Heart left ventricle (tissue), 16 donors: ENCODE results near the gene FGF8. TPM values are rescaled to one million over a fixed set of nuclear protein-coding genes. Genes with fewer than 3 reads are reported as not detected.

ENCODE experiments used
- ATAC-seq, 4 donors: fragments of 200-7000 bp; cut with Tn5 transposase; one replicate each; pipeline ENCODE4 v1.9.1; 2020 to 2022; ENCODE audit warnings: moderate library complexity in 4 of 4, mild to moderate bottlenecking in 3 of 4, moderate number of reproducible peaks in 1 of 4
- DNase-seq, 5 donors: peaks; one replicate each; pipeline ENCODE4 v3.0.0-alpha.2; 2020
- H3K27ac ChIP-seq, 12 donors: fragments of 200-600 bp; sonication (generic) in 4 of 12; one replicate each; pipeline versions ENCODE4 v1.5.0 to v1.8.0; 2016 to 2022; ENCODE audit warnings: mild to moderate bottlenecking in 2 of 12
- H3K27me3 ChIP-seq, 9 donors: fragments of 200-600 bp; sonication (generic) in 2 of 9; one replicate each; pipeline versions ENCODE4 v1.5.1 to v1.8.0; 2016 to 2022; ENCODE audit warnings: mild to moderate bottlenecking in 3 of 9
- H3K36me3 ChIP-seq, 9 donors: fragments of 200-600 bp; sonication (generic) in 2 of 9; one replicate each; pipeline versions ENCODE4 v1.5.0 to v1.8.0; 2018 to 2022; ENCODE audit warnings: mild to moderate bottlenecking in 2 of 9
- H3K4me1 ChIP-seq, 12 donors: fragments of 200-600 bp; sonication (generic) in 4 of 12; one replicate each; pipeline versions ENCODE4 v1.5.0 to v1.8.0; 2016 to 2022; ENCODE audit warnings: mild to moderate bottlenecking in 3 of 12
- H3K4me3 ChIP-seq, 12 donors: fragments of 200-600 bp; sonication (generic) in 4 of 12; one replicate each; pipeline versions ENCODE4 v1.5.0 to v1.8.0; 2017 to 2022; ENCODE audit warnings: mild to moderate bottlenecking in 9 of 12, moderate library complexity in 4 of 12
- H3K9me3 ChIP-seq, 12 donors: fragments of 200-600 bp; sonication (generic) in 4 of 12; one replicate each; pipeline versions ENCODE4 v1.5.0 to v1.8.0; 2016 to 2022; ENCODE audit warnings: mild to moderate bottlenecking in 1 of 12
- POLR2A ChIP-seq, 2 donors: fragments of 450-650 bp; IDR thresholded peaks; one replicate each; pipeline ENCODE4 v1.6.1; 2017; ENCODE audit warnings: antibody characterized with exemption in 2 of 2, mild to moderate bottlenecking in 2 of 2, moderate library complexity in 2 of 2
- WGBS, 4 donors: extraction: QIAGEN DNeasy Blood & Tissue Kit in 2 of 4; methylation state at CpG; one replicate each; pipeline versions ENCODE4 v1.1.5 to v1.1.7; 2013 to 2018; 5-methylcytosine and 5-hydroxymethylcytosine counted together
- intact Hi-C, 10 donors: fragments of 100-400 bp; cut with DNase I; formaldehyde crosslinking; loops; one replicate each; pipeline versions ENCODE4 v1.11.1 to v1.14.2; 2022
- polyA plus RNA-seq, 2 donors: library from polyadenylated mRNA; stranded (reverse); fragments of 200-250 nt; gene quantifications; one replicate each; pipeline ENCODE4 v1.2.3, GENCODE V29; 2013
- total RNA-seq, 9 donors: library from RNA; depleted of rRNA in 2 of 9; stranded (reverse); fragments of >200 nt in 2 of 9; fragmentation: NEBNext Ultra II Directional in 3 of 9; extraction: Animal tissue kit (Norgen Biotek cat#: 25700) in 3 of 9; gene quantifications; one replicate each; pipeline versions ENCODE4 v1.1.0 to v1.2.4, GENCODE V29; 2016 to 2023
- TF ChIP-seq, protein P1 (sequence below), 12 donors: fragments of 200-600 bp; sonication (generic) in 4 of 12; IDR thresholded peaks; one replicate each; pipeline versions ENCODE4 v1.5.0 to v1.8.0; 2018 to 2022; ENCODE audit warnings: antibody characterized with exemption in 12 of 12, mild to moderate bottlenecking in 5 of 12
- donor health status: ischemic (EF 13 %, LVEDD 7.1; RV severe dilation, severe dysfunction).
- donor health status: healthy with polysubstance abuse.
- donor health status: DM: no; HTN: yes; CAD: no.
- donor health status: DM: no; HTN: no; CAD: no.
- donor health status: ischemic (EF 25% LVEDD 6.9; RV normal size, moderate dysfunction).
- donor health status: ischemic (EF 25% LVEDD 5.7; RV mildly dilated, moderate dysfunction).
- donor health status: healthy.
- donor health status: DM: yes; HTN: yes; CAD: no.
- donor health status: ischemic (EF 35%, LVEDD 5.7; RV mildly dilated, moderate dysfunction).
- donor health status: nonischemic (EF 11% LVEDD 7.7; RV severe dilation, severe dysfunction).
- donor health status: DM: yes; HTN: yes; CAD: no.
- donor health status: PGD.
- donor health status: ischemic (EF 29% LVEDD 5.4; RV normal size, mild dysfunction).
- donor health status: nonischemic (EF 23%, LVEDD 6.1; RV moderate dilation, normal function).

The FGF8 gene
- total and polyA plus RNA-seq, 11 donors, result not detected

DNA sequence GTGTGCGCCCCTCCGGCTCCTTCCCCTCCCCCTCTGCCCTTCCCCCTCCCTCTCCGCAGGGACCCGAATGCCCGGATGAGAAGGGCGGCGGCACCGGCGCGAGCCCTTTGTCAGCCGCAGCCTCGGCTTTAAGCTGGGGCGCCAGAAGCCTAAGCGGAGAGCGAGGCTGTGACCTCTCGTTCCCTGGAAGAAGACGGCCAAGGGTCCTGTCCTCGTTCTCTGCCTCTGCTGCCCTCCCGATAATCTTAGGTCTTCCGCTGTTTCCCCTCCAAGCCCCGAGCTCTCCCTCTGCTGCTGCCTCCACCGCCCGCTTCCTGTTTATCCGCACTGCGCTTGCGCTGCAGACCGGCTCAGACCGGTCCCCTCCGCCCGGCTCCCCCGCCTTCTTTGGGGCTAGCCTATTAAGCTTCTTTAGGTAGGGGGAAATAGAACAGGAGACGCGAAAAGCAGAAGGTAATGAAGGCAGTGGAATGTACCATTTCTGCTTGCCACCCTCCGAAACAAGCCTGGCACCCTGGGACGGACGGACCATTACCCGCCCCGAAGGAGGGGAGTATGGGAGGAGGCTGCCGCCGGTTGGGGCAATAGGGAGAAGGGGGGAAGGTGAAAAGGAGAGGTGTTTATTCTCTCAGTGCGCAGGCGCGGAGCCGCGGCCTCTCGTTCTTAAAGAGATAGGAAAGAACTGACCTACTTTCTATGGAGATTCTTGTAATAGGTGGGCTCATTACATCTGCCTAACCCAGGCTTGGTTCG lies 42.4 kb upstream of the FGF8 start, which contains the start of gene OGA:
Gene OGA (minus strand): TSS at position 326 of the 753 bp plus-strand sequence. CDS start 422 bp downstream, outside the sequence.
- peak within 1 kb of the TSS; percentile 70 to 100 (median 96) for H3K4me3 ChIP-seq
- H3K4me1 ChIP-seq, result peaks cover 0 to 41% (median 25%) of the 10 kb centered on the region in 12 donors
- DNase-seq, result peak; percentile 97 to 99 (median 99)
- peak; percentile 93 to 96 (median 94) for ATAC-seq
- TF ChIP-seq, protein P1, sequence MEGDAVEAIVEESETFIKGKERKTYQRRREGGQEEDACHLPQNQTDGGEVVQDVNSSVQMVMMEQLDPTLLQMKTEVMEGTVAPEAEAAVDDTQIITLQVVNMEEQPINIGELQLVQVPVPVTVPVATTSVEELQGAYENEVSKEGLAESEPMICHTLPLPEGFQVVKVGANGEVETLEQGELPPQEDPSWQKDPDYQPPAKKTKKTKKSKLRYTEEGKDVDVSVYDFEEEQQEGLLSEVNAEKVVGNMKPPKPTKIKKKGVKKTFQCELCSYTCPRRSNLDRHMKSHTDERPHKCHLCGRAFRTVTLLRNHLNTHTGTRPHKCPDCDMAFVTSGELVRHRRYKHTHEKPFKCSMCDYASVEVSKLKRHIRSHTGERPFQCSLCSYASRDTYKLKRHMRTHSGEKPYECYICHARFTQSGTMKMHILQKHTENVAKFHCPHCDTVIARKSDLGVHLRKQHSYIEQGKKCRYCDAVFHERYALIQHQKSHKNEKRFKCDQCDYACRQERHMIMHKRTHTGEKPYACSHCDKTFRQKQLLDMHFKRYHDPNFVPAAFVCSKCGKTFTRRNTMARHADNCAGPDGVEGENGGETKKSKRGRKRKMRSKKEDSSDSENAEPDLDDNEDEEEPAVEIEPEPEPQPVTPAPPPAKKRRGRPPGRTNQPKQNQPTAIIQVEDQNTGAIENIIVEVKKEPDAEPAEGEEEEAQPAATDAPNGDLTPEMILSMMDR (IDR thresholded peaks at IDR 0.05), result no peak
- TF ChIP-seq POLR2A (IDR thresholded peaks at IDR 0.05), result peak; percentile 88 to 96
- no peaks in the 10 kb centered on the region for H3K9me3 ChIP-seq
- H3K36me3 ChIP-seq, result peaks cover 0 to 3% (median under 1%) of the 10 kb centered on the region in 9 donors
- no peaks in the 10 kb centered on the region for H3K27me3 ChIP-seq
- intact Hi-C loops, result loop anchor here in 1 of 10 donors (5.0 kb wide), 1 partner anchor 36 kb away; the partner anchor contains the start of gene NPM3
- 0% methylated on average over 34 to 47 of the region's 47 CpGs for WGBS, 4 donors
- H3K27ac ChIP-seq, result peak within 1 kb of the TSS; percentile 90 to 99 (median 96)

DNA sequence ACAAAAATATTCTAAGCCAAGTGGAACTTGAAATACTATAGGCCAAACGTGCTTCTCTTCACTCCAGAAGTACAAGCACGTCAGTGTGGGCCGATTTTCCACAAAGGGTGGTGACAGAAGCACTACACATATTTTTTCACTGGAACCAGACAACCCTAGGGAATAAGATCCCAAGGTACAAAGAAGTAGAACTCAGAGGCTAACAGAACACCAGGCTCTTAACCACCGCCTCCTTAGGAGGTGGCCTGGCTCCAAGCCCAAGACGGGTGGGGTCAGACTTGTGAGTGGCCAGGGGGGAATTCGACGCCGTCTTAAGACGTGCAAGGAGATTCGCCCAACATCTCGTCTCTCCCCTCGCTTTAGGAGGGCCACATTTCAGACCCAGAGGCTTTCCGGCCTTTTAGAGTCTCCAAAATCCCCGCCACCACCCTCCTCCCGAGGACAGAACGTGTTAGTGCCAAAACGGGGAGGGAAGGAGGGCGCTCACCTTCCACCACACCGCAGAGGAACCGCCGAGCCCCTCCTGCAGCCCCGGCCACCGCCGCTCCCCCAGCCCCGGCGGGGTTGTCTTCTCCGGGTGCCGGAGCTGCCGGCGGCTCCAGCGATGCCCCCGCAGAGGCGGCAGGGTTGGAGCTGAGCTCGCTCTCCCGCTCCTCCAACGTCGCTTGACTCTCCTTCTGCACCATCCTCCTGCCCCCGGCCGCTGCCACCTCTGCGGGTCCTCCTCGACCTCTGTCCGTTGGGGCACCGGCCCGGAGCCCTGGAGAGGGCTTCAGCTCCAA lies 41.6 kb upstream of the FGF8 start:
- intact Hi-C loops, result loop anchor here in 1 of 10 donors (5.0 kb wide), 1 partner anchor 35 kb away; the partner anchor contains the start of gene NPM3
- Histone ChIP-seq H3K27me3 (no peaks in the 10 kb centered on the region), H3K4me3 (peak overlapping the region; percentile 70 to 100 (median 96)), H3K9me3 (no peaks in the 10 kb centered on the region), H3K27ac (peak overlapping the region; percentile 90 to 99 (median 96)), H3K4me1 (peaks cover 0 to 49% (median 32%) of the 10 kb centered on the region in 12 donors), H3K36me3 (peaks cover 0 to 11% (median 8%) of the 10 kb centered on the region in 9 donors)
- ATAC-seq (peak; percentile 26 to 54 (median 48)), DNase-seq (peak; percentile 88 to 95 (median 90))
- TF ChIP-seq POLR2A (IDR thresholded peaks at IDR 0.05), result no peak
- TF ChIP-seq, protein P1 (IDR thresholded peaks at IDR 0.05), result no peak
- WGBS, 4 donors, result 0 to 1% (median 0%) methylated on average over 27 to 44 of the region's 44 CpGs

DNA sequence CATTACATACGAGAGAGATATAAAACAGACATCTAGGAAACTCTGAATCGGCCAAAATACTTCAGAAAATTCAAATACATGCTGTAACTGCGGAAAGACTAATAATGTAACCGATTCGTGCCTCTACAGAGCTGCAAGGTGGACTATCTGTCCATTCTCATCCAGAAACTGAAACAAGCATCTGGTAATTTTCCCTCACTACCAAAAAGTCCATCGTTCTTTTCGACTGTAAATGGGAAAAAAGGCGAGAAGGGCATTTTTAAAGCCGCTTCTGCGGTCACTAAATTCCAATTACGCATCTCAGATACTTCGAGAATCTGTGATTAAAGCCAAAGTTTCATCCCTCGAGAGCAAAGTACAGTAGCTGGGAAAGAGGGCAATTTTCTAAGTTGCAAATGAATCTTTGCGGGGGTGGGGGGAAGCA lies 41.0 kb upstream of the FGF8 start:
- TF ChIP-seq, protein P1 (IDR thresholded peaks at IDR 0.05), result no peak
- TF ChIP-seq POLR2A (IDR thresholded peaks at IDR 0.05), result no peak
- intact Hi-C loops, result loop anchor here in 1 of 10 donors (5.0 kb wide), 1 partner anchor 35 kb away; the partner anchor contains the start of gene NPM3
- no peak for ATAC-seq
- H3K27ac ChIP-seq, result peak overlapping the region; percentile 90 to 99 (median 96)
- no peaks in the 10 kb centered on the region for H3K9me3 ChIP-seq
- WGBS, 4 donors, result 1% methylated on average over 14 of the region's 14 CpGs
- DNase-seq, result no peak
- H3K27me3 ChIP-seq, result no peaks in the 10 kb centered on the region
- peak overlapping the region; percentile 70 to 100 (median 96) for H3K4me3 ChIP-seq
- peaks cover 0 to 55% (median 37%) of the 10 kb centered on the region in 12 donors for H3K4me1 ChIP-seq
- H3K36me3 ChIP-seq, result peaks cover 0 to 17% (median 14%) of the 10 kb centered on the region in 9 donors
